Loucy (cell line): Measurements from ENCODE around the gene COLQ.

ENCODE experiments used
- H2AFZ ChIP-seq: fragments of 200-600 bp; sonication (generic); 2 replicates; pipeline ENCODE4 v1.6.0; 2016; ENCODE audit warnings: antibody characterized with exemption, mild to moderate bottlenecking, low read length, moderate library complexity
- H3F3A ChIP-seq: fragments of 200-600 bp; 2 replicates; pipeline ENCODE4 v1.6.0; 2016; ENCODE audit warnings: antibody characterized with exemption, low read depth, mild to moderate bottlenecking
- H3K27me3 ChIP-seq: fragments of 200-600 bp; sonication (generic); 2 replicates; pipeline ENCODE4 v1.6.1; 2014; ENCODE audit warnings: low read length, mild to moderate bottlenecking; ENCODE audit not compliant: insufficient read depth, poor library complexity, severe bottlenecking
- H3K36me3 ChIP-seq: fragments of 200-600 bp; sonication (generic); 2 replicates; pipeline ENCODE4 v1.6.1; 2016; ENCODE audit warnings: low read length; ENCODE audit not compliant: insufficient read depth
- H3K4me1 ChIP-seq: fragments of 200-600 bp; sonication (generic); 2 replicates; pipeline ENCODE4 v1.5.1; 2014; ENCODE audit warnings: low read length, mild to moderate bottlenecking; ENCODE audit not compliant: insufficient read depth, poor library complexity, severe bottlenecking
- H3K4me2 ChIP-seq: fragments of 200-600 bp; sonication (generic); 2 replicates; pipeline ENCODE4 v1.6.0; 2014; ENCODE audit warnings: antibody characterized with exemption, low read length, low read depth, mild to moderate bottlenecking; ENCODE audit not compliant: poor library complexity, severe bottlenecking
- H3K4me3 ChIP-seq: fragments of 200-600 bp; sonication (generic); 2 replicates; pipeline ENCODE4 v1.5.1; 2014; ENCODE audit warnings: low read length, mild to moderate bottlenecking, mixed read lengths; ENCODE audit not compliant: poor library complexity, severe bottlenecking
- H3K79me2 ChIP-seq: fragments of 200-600 bp; sonication (generic); 2 replicates; pipeline ENCODE4 v1.6.1; 2014; ENCODE audit warnings: low read length; ENCODE audit not compliant: insufficient read depth
- H3K9ac ChIP-seq: fragments of 200-600 bp; sonication (generic); 2 replicates; pipeline ENCODE4 v1.6.0; 2014; ENCODE audit warnings: mild to moderate bottlenecking, low read depth, low read length, moderate library complexity; ENCODE audit not compliant: poor library complexity, severe bottlenecking
- H3K9me2 ChIP-seq: fragments of 200-600 bp; sonication (generic); replicated peaks from 2 replicates; pipeline ENCODE4 v1.6.1; 2016; ENCODE audit warnings: low read depth, low read length, mixed read lengths
- H3K9me3 ChIP-seq: fragments of 200-600 bp; sonication (generic); 2 replicates; pipeline ENCODE4 v1.6.1; 2014; ENCODE audit warnings: mild to moderate bottlenecking, antibody characterized with exemption, low read length, low read depth; ENCODE audit not compliant: insufficient read depth
- H4K20me1 ChIP-seq: fragments of 200-600 bp; sonication (generic); 2 replicates; pipeline ENCODE4 v1.6.0; 2014; ENCODE audit warnings: antibody characterized with exemption, low read length, mild to moderate bottlenecking; ENCODE audit not compliant: insufficient read depth, poor library complexity, severe bottlenecking
- EZH2phosphoT487 ChIP-seq: fragments of 200-600 bp; IDR thresholded peaks from 2 replicates; pipeline ENCODE4 v1.6.1; 2018; ENCODE audit warnings: antibody characterized with exemption, mild to moderate bottlenecking, moderate library complexity, borderline replicate concordance
- TF ChIP-seq, protein P1 (sequence below): fragments of 200-600 bp; sonication (generic); conservative IDR thresholded peaks from 2 replicates; pipeline ENCODE4 v1.5.1; 2014; ENCODE audit warnings: mild to moderate bottlenecking, antibody characterized with exemption, low read length

The COLQ gene

DNA sequence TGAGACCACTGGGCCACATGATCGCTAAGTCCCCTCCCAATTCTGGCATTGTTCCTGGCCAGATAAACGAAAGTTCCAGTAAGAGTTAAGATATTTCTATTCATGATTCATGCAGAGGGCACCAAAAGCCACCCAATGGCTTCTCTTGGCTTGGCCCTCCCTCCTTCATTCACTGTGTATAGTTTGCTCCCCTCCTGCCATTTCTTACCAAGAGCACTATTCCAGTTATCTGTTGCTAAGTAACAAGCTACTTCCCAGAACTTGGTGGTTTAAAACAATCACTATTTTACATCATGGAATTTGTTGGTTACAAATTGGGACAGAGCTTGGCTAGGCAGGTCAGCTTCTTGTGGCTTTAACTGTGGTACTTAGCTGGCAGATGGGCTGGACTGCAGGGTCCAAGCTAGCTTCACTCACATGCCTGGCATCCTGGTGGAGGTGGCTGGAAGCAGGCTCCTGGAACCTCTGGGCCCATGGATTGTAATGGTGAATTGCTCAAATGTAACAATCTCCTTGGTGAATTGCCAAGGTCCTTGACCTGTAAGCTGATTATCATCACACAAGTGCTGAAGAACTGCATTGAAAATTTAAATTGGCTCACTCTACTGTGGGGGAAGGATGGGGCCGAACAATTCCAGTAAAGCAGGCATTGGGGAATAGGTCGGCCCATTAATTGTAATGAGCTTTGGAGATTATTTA is 77.5 kb downstream of the COLQ start:
- Histone ChIP-seq H3K36me3 (peaks cover 43% of the 10 kb centered on the region; the same call in 1 of the 2 replicates), H3K4me1 (no peaks in the 10 kb centered on the region), H3K79me2 (no peaks in the 10 kb centered on the region), H2AFZ (no peak overlapping the region), H3F3A (no peaks in the 10 kb centered on the region), H3K9ac (no peak overlapping the region), H3K4me3 (no peak overlapping the region), H3K4me2 (no peak overlapping the region), H4K20me1 (no peaks in the 10 kb centered on the region), H3K9me2 (no peaks in the 10 kb centered on the region), H3K27me3 (no peaks in the 10 kb centered on the region), H3K9me3 (no peaks in the 10 kb centered on the region)
- TF ChIP-seq, protein P1, sequence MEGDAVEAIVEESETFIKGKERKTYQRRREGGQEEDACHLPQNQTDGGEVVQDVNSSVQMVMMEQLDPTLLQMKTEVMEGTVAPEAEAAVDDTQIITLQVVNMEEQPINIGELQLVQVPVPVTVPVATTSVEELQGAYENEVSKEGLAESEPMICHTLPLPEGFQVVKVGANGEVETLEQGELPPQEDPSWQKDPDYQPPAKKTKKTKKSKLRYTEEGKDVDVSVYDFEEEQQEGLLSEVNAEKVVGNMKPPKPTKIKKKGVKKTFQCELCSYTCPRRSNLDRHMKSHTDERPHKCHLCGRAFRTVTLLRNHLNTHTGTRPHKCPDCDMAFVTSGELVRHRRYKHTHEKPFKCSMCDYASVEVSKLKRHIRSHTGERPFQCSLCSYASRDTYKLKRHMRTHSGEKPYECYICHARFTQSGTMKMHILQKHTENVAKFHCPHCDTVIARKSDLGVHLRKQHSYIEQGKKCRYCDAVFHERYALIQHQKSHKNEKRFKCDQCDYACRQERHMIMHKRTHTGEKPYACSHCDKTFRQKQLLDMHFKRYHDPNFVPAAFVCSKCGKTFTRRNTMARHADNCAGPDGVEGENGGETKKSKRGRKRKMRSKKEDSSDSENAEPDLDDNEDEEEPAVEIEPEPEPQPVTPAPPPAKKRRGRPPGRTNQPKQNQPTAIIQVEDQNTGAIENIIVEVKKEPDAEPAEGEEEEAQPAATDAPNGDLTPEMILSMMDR, result no peak
- no peak for TF ChIP-seq EZH2phosphoT487

- no peaks in the 10 kb centered on the region for H3K27me3 ChIP-seq
- no peak overlapping the region for H3K9ac ChIP-seq
- peaks cover under 1% of the 10 kb centered on the region for H4K20me1 ChIP-seq
- H3K4me3 ChIP-seq, result no peak overlapping the region
- H3K9me2 ChIP-seq, result no peaks in the 10 kb centered on the region
- no peaks in the 10 kb centered on the region for H3K9me3 ChIP-seq
- H3K4me2 ChIP-seq, result no peak overlapping the region
- no peak overlapping the region for H2AFZ ChIP-seq
- H3K4me1 ChIP-seq, result no peaks in the 10 kb centered on the region
- no peaks in the 10 kb centered on the region for H3F3A ChIP-seq
- no peak for TF ChIP-seq EZH2phosphoT487
- TF ChIP-seq, protein P1, result no peak
- peaks cover 72% of the 10 kb centered on the region; the same call in 1 of the 2 replicates for H3K36me3 ChIP-seq
- H3K79me2 ChIP-seq, result no peaks in the 10 kb centered on the region
These were observed 80.6 kb downstream of the COLQ start for GRCh38 chr3:15440891-15441290.

DNA sequence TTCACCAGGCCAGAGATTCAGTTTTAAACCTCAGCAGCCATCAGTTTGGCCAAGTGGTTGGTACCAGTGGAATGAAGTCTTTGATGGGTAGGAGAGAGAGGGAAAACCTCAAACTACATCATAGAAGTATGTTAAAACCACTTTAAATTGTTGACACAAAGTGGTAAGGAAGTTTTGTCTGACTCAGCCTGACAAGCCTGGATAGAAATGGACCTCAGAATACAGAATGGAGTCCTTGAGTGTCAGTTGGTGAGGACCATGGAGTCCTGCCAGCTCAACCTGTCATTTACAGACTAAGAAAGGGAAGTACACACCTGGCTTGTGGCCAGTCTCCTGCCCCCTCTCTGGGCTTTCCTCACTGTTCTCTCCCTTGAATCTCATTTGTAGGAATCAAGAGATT is 82.0 kb downstream of the COLQ start:
- Histone ChIP-seq H3K9me3 (no peaks in the 10 kb centered on the region), H3K27me3 (no peaks in the 10 kb centered on the region), H4K20me1 (peaks cover 14% of the 10 kb centered on the region), H3K9me2 (no peaks in the 10 kb centered on the region), H3F3A (no peaks in the 10 kb centered on the region), H3K79me2 (no peaks in the 10 kb centered on the region), H3K4me3 (no peak overlapping the region), H3K4me1 (no peaks in the 10 kb centered on the region), H2AFZ (no peak overlapping the region), H3K9ac (no peak overlapping the region), H3K4me2 (no peak overlapping the region), H3K36me3 (peaks cover 87% of the 10 kb centered on the region; the same call in 1 of the 2 replicates)
- TF ChIP-seq EZH2phosphoT487, result no peak
- TF ChIP-seq, protein P1, result no peak
